C4-2B (cell line): ENCODE data around the gene TIMM29.
"Not testable (repeated sequence)": the region's sequence is repeated elsewhere in the genome, so short reads cannot be mapped to it uniquely, and the experiment has no call there.

Experiments
- ZFX ChIP-seq: fragments of 450-650 bp; IDR thresholded peaks from 2 replicates; pipeline ENCODE4 v1.6.1; 2017
- TF ChIP-seq, protein P1 (sequence below): fragments of 450-650 bp; conservative IDR thresholded peaks from 2 replicates; pipeline ENCODE4 v1.5.1; 2017; ENCODE audit warnings: mild to moderate bottlenecking

DNA sequence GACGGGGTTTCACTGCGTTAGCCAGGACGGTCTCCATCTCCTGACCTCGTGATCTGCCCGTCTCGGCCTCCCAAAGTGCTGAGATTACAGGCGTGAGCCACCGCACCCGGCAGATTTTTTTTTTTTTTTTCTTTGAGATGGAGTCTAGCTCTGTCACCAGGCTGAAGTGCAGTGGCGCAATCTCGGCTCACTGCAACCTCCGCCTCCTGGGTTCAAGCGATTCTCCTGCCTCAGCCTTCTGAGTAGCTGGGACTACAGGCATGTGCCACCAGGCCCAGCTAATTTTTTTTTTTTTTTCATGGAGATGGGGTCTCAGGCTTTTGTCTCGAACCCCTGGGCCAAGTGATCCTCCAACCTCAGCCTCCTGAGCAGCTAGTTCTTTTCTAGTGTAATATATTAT is 13.0 kb downstream of the TIMM29 start:
- TF ChIP-seq, protein P1, sequence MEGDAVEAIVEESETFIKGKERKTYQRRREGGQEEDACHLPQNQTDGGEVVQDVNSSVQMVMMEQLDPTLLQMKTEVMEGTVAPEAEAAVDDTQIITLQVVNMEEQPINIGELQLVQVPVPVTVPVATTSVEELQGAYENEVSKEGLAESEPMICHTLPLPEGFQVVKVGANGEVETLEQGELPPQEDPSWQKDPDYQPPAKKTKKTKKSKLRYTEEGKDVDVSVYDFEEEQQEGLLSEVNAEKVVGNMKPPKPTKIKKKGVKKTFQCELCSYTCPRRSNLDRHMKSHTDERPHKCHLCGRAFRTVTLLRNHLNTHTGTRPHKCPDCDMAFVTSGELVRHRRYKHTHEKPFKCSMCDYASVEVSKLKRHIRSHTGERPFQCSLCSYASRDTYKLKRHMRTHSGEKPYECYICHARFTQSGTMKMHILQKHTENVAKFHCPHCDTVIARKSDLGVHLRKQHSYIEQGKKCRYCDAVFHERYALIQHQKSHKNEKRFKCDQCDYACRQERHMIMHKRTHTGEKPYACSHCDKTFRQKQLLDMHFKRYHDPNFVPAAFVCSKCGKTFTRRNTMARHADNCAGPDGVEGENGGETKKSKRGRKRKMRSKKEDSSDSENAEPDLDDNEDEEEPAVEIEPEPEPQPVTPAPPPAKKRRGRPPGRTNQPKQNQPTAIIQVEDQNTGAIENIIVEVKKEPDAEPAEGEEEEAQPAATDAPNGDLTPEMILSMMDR: not testable (repeated sequence)
- not testable (repeated sequence) for TF ChIP-seq ZFX
